GM12872 (cell line): Measurements from ENCODE around the gene ILF2.

Experiments used
- TF ChIP-seq, protein P1 (sequence below): IDR thresholded peaks from 3 replicates; pipeline ENCODE4 v1.5.1; 2011; ENCODE audit warnings: low read depth, mild to moderate bottlenecking, low read length, moderate library complexity; ENCODE audit not compliant: insufficient read depth

Gene ILF2

DNA sequence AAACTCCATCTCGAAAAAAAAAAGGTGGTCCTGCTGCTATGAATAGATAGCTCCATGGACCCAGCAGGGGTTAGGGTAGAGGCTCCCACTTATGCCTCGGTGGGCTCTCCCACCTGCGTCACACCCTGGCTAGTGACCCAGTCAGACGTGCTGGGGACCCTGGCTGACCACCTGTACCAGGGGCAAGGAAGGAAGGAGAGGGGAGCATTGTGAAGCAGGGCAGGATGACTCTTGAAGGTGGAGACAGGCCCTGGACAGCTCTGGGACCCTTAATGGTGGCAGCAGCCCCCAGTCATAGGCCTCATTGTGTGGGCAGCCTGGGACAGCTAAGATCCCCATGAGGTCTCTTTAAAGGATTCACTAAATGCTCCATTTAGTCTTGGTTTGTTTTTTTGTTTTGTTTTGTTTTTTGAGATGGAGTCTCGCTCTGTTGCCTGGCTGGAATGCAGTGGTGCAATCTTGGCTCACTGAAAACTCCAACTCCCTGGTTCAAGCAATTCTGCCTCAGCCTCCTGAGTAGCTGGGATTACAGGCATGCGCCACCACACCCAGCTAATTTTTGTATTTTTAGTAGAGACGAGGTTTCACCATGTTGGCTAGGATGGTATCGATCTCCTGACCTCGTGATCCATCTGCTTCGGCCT, 22.7 kb downstream of the ILF2 start:
- TF ChIP-seq, protein P1, sequence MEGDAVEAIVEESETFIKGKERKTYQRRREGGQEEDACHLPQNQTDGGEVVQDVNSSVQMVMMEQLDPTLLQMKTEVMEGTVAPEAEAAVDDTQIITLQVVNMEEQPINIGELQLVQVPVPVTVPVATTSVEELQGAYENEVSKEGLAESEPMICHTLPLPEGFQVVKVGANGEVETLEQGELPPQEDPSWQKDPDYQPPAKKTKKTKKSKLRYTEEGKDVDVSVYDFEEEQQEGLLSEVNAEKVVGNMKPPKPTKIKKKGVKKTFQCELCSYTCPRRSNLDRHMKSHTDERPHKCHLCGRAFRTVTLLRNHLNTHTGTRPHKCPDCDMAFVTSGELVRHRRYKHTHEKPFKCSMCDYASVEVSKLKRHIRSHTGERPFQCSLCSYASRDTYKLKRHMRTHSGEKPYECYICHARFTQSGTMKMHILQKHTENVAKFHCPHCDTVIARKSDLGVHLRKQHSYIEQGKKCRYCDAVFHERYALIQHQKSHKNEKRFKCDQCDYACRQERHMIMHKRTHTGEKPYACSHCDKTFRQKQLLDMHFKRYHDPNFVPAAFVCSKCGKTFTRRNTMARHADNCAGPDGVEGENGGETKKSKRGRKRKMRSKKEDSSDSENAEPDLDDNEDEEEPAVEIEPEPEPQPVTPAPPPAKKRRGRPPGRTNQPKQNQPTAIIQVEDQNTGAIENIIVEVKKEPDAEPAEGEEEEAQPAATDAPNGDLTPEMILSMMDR, result no peak

- TF ChIP-seq, protein P1, result no peak
These were observed 23.5 kb downstream of the ILF2 start for GRCh38 chr1:153647346-153647714.

DNA sequence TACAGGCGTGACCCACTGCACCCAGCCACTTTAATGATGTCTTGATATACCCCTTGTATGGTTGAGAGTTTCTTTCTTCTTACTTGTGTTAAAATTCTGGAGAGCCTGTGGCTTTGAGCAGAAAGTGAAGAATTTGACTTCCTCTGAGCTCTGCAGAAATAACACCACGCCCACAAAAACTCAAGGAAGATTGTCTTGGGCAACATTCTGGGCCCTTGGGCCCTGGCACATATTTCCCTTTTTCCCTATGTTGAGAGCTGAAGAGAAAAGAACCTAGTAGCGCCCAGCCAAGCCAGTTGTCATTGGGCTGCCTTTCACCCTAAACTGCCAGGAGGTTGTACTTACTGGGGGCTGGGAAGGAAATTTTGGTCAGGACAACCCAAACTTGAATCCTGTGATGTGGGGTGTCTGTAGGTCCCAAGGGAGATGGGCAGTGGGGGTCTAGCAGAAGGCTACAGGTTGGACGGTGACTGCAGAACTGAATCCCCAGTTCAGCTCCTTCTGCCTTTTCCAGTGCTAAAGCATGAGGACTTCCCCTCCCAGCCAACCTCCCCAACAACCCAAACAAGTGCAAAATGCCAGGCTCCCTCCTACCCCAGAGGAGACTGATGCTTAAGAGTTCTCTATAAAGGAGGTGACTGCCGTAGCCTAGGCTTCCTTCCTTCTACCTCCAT, 24.0 kb downstream of the ILF2 start:
- TF ChIP-seq, protein P1, result no peak

DNA sequence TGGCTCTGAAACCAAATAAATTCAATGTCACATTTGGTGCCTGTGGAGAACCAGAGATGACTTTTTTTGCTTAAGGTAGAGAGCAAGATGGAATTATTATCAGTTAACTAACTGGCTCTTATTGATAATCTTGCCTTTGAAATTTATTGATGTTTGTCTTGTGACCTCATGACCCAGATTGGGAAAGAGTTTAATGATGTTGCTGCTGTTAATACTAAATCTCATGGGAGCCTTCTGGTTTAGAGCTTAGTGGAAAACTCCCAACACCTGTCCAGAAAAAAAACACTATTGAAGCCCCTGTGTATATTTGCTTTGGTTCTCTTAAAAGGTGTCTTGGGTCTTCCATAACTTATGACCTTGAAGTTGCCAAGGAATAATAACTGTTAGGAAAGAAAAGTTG, 27.0 kb downstream of the ILF2 start:
- TF ChIP-seq, protein P1, result no peak

- TF ChIP-seq, protein P1, result no peak
These were observed 27.7 kb downstream of the ILF2 start for GRCh38 chr1:153643100-153643499.

DNA sequence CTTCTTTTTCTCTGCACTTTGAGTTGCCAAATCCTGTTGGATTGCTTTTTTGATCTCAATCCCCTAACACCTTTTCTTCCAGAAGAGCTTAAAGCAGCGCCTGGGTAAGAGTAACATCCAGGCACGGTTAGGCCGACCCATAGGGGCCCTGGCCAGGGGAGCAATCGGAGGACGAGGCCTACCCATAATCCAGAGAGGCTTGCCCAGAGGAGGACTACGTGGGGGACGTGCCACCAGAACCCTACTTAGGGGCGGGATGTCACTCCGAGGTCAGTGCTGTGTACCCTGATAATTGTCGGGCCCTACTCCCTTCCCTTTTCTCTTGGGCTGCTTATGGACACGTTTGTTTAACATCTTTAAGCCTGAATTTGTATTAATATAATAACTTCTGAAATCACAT, 28.6 kb downstream of the ILF2 start:
- TF ChIP-seq, protein P1, result no peak

DNA sequence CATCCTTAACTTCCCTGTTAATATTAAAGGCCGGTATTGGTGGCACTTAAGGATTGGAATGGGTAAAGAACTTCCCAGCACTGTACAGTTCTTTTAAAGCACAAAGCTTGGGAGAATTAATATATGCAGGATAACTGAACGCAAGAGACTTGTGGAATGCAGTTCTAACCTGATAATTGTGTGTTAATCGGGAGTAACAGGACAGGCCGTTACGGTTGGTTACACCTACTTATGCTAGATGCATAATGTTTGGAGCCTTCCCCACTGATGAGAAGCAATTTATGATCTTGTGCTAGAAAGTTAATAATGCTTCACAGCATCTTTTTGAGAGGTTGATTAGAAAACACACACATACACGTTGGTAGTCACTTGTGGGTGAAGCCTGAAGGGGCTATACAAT, 29.9 kb downstream of the ILF2 start:
- TF ChIP-seq, protein P1, result no peak
